DOHH2 (cell line): ENCODE measurements around the gene PSMB10.

ENCODE experiments used
- EZH2phosphoT487 ChIP-seq: fragments of 200-600 bp; sonication (generic); IDR thresholded peaks from 2 replicates; pipeline ENCODE4 v1.6.1; 2017; ENCODE audit warnings: borderline replicate concordance, mild to moderate bottlenecking, antibody characterized with exemption, low read length, moderate library complexity, mixed read lengths
- TF ChIP-seq, protein P1 (sequence below): fragments of 200-600 bp; sonication (generic); IDR thresholded peaks from one replicate; pipeline ENCODE4 v1.5.1; 2014; ENCODE audit warnings: antibody characterized with exemption, mild to moderate bottlenecking, low read depth, low read length; ENCODE audit not compliant: poor library complexity, severe bottlenecking

- TF ChIP-seq, protein P1, sequence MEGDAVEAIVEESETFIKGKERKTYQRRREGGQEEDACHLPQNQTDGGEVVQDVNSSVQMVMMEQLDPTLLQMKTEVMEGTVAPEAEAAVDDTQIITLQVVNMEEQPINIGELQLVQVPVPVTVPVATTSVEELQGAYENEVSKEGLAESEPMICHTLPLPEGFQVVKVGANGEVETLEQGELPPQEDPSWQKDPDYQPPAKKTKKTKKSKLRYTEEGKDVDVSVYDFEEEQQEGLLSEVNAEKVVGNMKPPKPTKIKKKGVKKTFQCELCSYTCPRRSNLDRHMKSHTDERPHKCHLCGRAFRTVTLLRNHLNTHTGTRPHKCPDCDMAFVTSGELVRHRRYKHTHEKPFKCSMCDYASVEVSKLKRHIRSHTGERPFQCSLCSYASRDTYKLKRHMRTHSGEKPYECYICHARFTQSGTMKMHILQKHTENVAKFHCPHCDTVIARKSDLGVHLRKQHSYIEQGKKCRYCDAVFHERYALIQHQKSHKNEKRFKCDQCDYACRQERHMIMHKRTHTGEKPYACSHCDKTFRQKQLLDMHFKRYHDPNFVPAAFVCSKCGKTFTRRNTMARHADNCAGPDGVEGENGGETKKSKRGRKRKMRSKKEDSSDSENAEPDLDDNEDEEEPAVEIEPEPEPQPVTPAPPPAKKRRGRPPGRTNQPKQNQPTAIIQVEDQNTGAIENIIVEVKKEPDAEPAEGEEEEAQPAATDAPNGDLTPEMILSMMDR: no peak
- no peak for TF ChIP-seq EZH2phosphoT487
These were observed 43.5 kb downstream of the PSMB10 start, which contains the start of gene PSKH1 for GRCh38 chr16:67892899-67893742.
